RWPE2 (cell line): ENCODE data around the gene HBB.
"Not testable (repeated sequence)": the region's sequence is repeated elsewhere in the genome, so short reads cannot be mapped to it uniquely, and the experiment has no call there.

ENCODE experiments used
- ATAC-seq: fragments of 200-7000 bp; cut with Tn5 transposase; 3 replicates; pipeline ENCODE4 v1.9.1; 2021; ENCODE audit warnings: low read depth
- DNase-seq: peaks from one replicate; pipeline ENCODE4 v3.0.0-alpha.2; 2020; ENCODE audit warnings: low spot score
- H3K27ac ChIP-seq: fragments of 450-650 bp; 2 replicates; pipeline ENCODE4 v1.5.1; 2017; ENCODE audit warnings: mild to moderate bottlenecking; ENCODE audit not compliant: poor library complexity, severe bottlenecking
- H3K27me3 ChIP-seq: fragments of 250-450 bp; sonication (Bioruptor Pico); 2 replicates; pipeline ENCODE4 v1.5.1; 2021; ENCODE audit warnings: mild to moderate bottlenecking, moderate library complexity; ENCODE audit not compliant: insufficient read depth, poor library complexity, severe bottlenecking
- H3K36me3 ChIP-seq: fragments of 250-450 bp; sonication (Bioruptor Pico); 2 replicates; pipeline ENCODE4 v1.5.1; 2020; ENCODE audit warnings: low read depth, mild to moderate bottlenecking, moderate library complexity
- H3K4me1 ChIP-seq: fragments of 250-450 bp; sonication (Bioruptor Pico); 2 replicates; pipeline ENCODE4 v1.5.1; 2021; ENCODE audit warnings: mild to moderate bottlenecking, moderate library complexity; ENCODE audit not compliant: insufficient read depth, poor library complexity, severe bottlenecking
- H3K4me3 ChIP-seq: fragments of 250-450 bp; sonication (Bioruptor Pico); 2 replicates; pipeline ENCODE4 v1.5.1; 2021; ENCODE audit warnings: mild to moderate bottlenecking, moderate library complexity; ENCODE audit not compliant: severe bottlenecking
- H3K9me3 ChIP-seq: fragments of 250-450 bp; sonication (Bioruptor Pico); 2 replicates; pipeline ENCODE4 v1.5.1; 2021; ENCODE audit warnings: mild to moderate bottlenecking, moderate library complexity; ENCODE audit not compliant: severe bottlenecking
- CTCF ChIP-seq: fragments of 450-650 bp; IDR thresholded peaks from one replicate; pipeline ENCODE4 v1.5.1; 2017; ENCODE audit warnings: mild to moderate bottlenecking, moderate library complexity; ENCODE audit not compliant: poor library complexity, severe bottlenecking

The HBB gene

GRCh38 chr11:5251746-5252145 lies 24.9 kb upstream of the HBB start:
- Histone ChIP-seq H3K4me1 (no peaks in the 10 kb centered on the region), H3K4me3 (no peak overlapping the region), H3K27me3 (no peaks in the 10 kb centered on the region), H3K27ac (no peak overlapping the region), H3K9me3 (no peaks in the 10 kb centered on the region), H3K36me3 (no peaks in the 10 kb centered on the region)
- ATAC-seq (no peak), DNase-seq (no peak)
- no peak for TF ChIP-seq CTCF

GRCh38 chr11:5250543-5251204 lies 23.8 kb upstream of the HBB start:
- Histone ChIP-seq H3K4me3 (no peak overlapping the region), H3K27me3 (no peaks in the 10 kb centered on the region), H3K4me1 (no peaks in the 10 kb centered on the region), H3K36me3 (no peaks in the 10 kb centered on the region), H3K27ac (no peak overlapping the region), H3K9me3 (no peaks in the 10 kb centered on the region)
- no peak for TF ChIP-seq CTCF
- DNase-seq (no peak), ATAC-seq (no peak)

- not testable (repeated sequence) for ATAC-seq
Observed at GRCh38 chr11:5249807-5250396, 23.0 kb upstream of the HBB start, which contains the start of gene HBG1. HBG1 (minus strand) TSS chr11:5249857; CDS start chr11:5249804, 53 bp downstream.

GRCh38 chr11:5248498-5248897 lies 21.6 kb upstream of the HBB start:
- not testable (repeated sequence) for H3K36me3 ChIP-seq, H3K27me3 ChIP-seq, H3K4me1 ChIP-seq, H3K9me3 ChIP-seq, H3K4me3 ChIP-seq, H3K27ac ChIP-seq, DNase-seq, ATAC-seq

More at GRCh38 chr11:5249807-5250396, 23.0 kb upstream of the HBB start, which contains the start of gene HBG1:
- H3K27ac ChIP-seq, H3K4me3 ChIP-seq, H3K36me3 ChIP-seq, H3K9me3 ChIP-seq, H3K4me1 ChIP-seq, DNase-seq, H3K27me3 ChIP-seq: not testable (repeated sequence)

- no peak for TF ChIP-seq CTCF
- DNase-seq (no peak), ATAC-seq (no peak)
- Histone ChIP-seq H3K9me3 (no peaks in the 10 kb centered on the region), H3K27me3 (no peaks in the 10 kb centered on the region), H3K36me3 (no peaks in the 10 kb centered on the region), H3K4me3 (no peak overlapping the region), H3K4me1 (no peaks in the 10 kb centered on the region), H3K27ac (no peak overlapping the region)
Observed at GRCh38 chr11:5247472-5248192, 20.8 kb upstream of the HBB start.
